Measurements from ENCODE around the gene AKR1C2. TPM values are rescaled to one million over a fixed set of nuclear protein-coding genes. Genes with fewer than 3 reads are reported as not detected.
"Not testable (repeated sequence)": the region's sequence is repeated elsewhere in the genome, so short reads cannot be mapped to it uniquely, and the experiment has no call there.

AKR1C2 gene
- total RNA-seq, 1 donor from 2014 or later = 6.5 TPM

- not testable (repeated sequence) for DNase-seq (ENCODE audit: low read depth)
Measured at GRCh38 chr10:4961558-4961957, 42.1 kb downstream of the AKR1C2 start.

- not testable (repeated sequence) for DNase-seq (ENCODE audit: low read depth)
Measured at GRCh38 chr10:4956955-4957645, 46.6 kb downstream of the AKR1C2 start.

GRCh38 chr10:4956088-4956487, 47.6 kb downstream of the AKR1C2 start:
- not testable (repeated sequence) for DNase-seq (ENCODE audit: low read depth)

GRCh38 chr10:4953405-4953804, 50.3 kb downstream of the AKR1C2 start:
- no peak for DNase-seq (ENCODE audit: low read depth)

GRCh38 chr10:4951512-4952162, 52.0 kb downstream of the AKR1C2 start:
- DNase-seq (ENCODE audit: low read depth) = peak; percentile 76

GRCh38 chr10:4947635-4948596, 55.7 kb downstream of the AKR1C2 start:
- peak; percentile 100 for DNase-seq (ENCODE audit: low read depth)

GRCh38 chr10:4947039-4947634, 56.5 kb downstream of the AKR1C2 start:
- DNase-seq (ENCODE audit: low read depth) = peak; percentile 79

- no peak for DNase-seq (ENCODE audit: low read depth)
Measured at GRCh38 chr10:4945766-4946717, 57.6 kb downstream of the AKR1C2 start.

GRCh38 chr10:4944841-4945240, 58.8 kb downstream of the AKR1C2 start:
- DNase-seq (ENCODE audit: low read depth) = no peak

- no peak for DNase-seq (ENCODE audit: low read depth)
Measured at GRCh38 chr10:4943821-4944220, 59.8 kb downstream of the AKR1C2 start.

- not testable (repeated sequence) for DNase-seq (ENCODE audit: low read depth)
Measured at GRCh38 chr10:4943416-4943815, 60.2 kb downstream of the AKR1C2 start.

GRCh38 chr10:4942931-4943330, 60.7 kb downstream of the AKR1C2 start:
- DNase-seq (ENCODE audit: low read depth) = peak; percentile 77

- peak; percentile 43 for DNase-seq (ENCODE audit: low read depth)
Measured at GRCh38 chr10:4941540-4942330, 61.9 kb downstream of the AKR1C2 start.

- not testable (repeated sequence) for DNase-seq (ENCODE audit: low read depth)
Measured at GRCh38 chr10:4940909-4941308, 62.7 kb downstream of the AKR1C2 start.

- not testable (repeated sequence) for DNase-seq (ENCODE audit: low read depth)
Measured at GRCh38 chr10:4940073-4940428, 63.6 kb downstream of the AKR1C2 start.

GRCh38 chr10:4939224-4940072, 64.2 kb downstream of the AKR1C2 start:
- DNase-seq (ENCODE audit: low read depth) = peak; percentile 68
